ENCODE results near the gene PAX2.
A peak's percentile ranks its signal among the peaks of the same experiment; 100 is the strongest.

PAX2 gene

DNA sequence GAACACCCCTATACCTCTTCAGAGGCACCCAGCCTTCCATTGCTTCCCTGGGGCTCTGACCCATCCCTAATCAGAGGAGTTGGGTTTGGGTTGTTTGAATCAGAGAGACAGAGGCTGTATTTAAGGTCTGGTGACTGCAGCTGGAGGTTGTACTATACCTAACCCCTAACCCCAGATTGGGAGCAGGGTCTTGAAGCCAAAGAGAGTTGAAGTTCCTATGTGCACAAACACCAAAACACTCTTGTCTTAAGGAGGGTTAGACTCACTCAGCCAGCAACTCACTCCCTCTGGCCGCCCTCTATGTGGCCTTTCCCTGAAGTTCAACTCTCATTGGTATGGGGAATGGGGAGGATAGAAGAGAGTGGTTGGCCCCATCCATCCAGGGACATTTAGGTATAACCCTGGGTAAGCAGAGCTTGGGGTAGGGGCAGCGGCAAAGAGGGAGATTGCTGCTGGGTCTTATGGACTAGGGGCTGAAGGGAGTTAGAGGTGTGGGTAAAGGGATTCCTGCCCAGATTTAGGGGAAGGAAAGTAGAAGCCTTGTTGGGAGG is 80.0 kb downstream of the PAX2 start:
- DNase-seq, result peak; percentile 37

DNA sequence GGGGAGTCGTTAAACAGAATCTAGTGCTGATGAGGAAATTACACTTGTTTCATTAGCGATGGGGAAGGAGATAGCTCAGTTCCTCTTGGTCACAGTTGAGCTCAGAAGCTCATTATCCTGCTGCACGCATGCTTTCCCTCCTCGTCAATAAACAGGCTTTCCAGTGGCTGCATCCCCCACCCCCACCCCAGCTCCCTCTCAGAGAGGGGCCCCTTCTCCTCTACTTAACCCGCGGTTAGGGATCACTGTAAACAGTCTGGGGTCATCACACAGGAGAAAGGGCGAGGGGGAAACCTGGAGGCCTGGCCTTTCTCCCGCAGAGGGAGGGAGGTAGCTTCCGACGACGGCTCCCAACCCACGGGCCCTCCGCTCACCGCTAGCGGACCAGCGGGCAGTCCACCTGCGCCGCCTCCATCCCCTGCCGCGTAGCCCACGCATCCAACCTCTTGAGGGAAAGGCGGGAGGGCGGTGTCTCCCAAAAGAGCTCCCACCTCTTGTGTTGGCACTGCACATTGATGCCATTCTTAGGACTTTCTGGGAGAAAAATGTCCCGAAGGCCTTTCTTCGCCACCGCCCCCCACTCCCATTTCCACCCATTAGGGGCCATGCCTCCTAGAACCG is 80.8 kb downstream of the PAX2 start:
- DNase-seq, result peak; percentile 73

DNA sequence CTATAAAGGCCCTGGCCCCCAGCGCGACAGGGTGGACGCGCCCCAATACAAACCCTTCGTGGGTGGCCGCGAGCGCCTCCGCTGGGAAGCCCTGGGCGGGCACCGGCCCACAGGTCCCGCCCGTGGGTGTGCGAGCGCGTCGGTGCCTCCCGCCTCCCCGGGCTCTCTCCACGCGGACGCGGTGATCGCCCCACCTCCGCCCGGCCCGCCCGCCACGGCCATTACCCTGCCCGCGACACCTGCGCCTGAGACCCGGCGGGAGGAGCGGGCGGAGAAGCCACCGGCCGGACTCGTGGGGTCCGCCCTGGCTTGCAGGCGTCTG is 81.2 kb downstream of the PAX2 start:
- DNase-seq, result no peak

DNA sequence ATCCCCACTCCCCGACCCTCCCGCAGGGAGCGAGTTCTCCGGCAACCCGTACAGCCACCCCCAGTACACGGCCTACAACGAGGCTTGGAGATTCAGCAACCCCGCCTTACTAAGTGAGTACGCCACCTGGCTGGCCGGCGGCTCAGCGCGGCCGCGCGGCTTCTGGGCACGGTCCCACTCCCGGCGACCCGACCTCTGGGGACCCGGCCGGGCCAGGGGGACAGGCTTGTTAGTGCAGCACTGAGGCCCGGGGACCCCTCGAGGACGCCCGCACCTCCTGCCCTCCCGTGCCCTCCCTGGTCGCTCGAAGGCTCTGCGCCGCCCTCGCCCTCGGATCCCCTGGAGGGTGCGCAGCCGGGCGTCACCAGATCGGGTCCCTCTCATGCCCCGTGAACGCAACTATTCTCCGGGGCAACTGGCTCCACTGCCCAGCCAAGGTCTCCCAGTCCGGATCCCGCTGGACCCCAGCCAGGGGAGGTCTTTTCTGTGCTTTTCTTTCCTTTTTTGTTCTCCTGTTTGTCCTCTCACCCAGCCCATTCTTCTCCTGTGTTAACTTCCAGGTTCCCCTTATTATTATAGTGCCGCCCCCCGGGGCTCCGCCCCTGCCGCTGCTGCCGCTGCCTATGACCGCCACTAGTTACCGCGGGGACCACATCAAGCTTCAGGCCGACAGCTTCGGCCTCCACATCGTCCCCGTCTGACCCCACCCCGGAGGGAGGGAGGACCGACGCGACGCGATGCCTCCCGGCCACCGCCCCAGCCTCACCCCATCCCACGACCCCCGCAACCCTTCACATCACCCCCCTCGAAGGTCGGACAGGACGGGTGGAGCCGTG is 81.8 kb downstream of the PAX2 start:
- peak; percentile 78 for DNase-seq

DNA sequence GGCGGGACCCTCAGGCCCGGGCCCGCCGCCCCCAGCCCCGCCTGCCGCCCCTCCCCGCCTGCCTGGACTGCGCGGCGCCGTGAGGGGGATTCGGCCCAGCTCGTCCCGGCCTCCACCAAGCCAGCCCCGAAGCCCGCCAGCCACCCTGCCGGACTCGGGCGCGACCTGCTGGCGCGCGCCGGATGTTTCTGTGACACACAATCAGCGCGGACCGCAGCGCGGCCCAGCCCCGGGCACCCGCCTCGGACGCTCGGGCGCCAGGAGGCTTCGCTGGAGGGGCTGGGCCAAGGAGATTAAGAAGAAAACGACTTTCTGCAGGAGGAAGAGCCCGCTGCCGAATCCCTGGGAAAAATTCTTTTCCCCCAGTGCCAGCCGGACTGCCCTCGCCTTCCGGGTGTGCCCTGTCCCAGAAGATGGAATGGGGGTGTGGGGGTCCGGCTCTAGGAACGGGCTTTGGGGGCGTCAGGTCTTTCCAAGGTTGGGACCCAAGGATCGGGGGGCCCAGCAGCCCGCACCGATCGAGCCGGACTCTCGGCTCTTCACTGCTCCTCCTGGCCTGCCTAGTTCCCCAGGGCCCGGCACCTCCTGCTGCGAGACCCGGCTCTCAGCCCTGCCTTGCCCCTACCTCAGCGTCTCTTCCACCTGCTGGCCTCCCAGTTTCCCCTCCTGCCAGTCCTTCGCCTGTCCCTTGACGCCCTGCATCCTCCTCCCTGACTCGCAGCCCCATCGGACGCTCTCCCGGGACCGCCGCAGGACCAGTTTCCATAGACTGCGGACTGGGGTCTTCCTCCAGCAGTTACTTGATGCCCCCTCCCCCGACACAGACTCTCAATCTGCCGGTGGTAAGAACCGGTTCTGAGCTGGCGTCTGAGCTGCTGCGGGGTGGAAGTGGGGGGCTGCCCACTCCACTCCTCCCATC is 82.7 kb downstream of the PAX2 start:
- peak; percentile 80 for DNase-seq

DNA sequence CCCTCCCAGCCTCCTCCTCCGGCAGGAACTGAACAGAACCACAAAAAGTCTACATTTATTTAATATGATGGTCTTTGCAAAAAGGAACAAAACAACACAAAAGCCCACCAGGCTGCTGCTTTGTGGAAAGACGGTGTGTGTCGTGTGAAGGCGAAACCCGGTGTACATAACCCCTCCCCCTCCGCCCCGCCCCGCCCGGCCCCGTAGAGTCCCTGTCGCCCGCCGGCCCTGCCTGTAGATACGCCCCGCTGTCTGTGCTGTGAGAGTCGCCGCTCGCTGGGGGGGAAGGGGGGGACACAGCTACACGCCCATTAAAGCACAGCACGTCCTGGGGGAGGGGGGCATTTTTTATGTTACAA is 83.3 kb downstream of the PAX2 start:
- peak; percentile 59 for DNase-seq

DNA sequence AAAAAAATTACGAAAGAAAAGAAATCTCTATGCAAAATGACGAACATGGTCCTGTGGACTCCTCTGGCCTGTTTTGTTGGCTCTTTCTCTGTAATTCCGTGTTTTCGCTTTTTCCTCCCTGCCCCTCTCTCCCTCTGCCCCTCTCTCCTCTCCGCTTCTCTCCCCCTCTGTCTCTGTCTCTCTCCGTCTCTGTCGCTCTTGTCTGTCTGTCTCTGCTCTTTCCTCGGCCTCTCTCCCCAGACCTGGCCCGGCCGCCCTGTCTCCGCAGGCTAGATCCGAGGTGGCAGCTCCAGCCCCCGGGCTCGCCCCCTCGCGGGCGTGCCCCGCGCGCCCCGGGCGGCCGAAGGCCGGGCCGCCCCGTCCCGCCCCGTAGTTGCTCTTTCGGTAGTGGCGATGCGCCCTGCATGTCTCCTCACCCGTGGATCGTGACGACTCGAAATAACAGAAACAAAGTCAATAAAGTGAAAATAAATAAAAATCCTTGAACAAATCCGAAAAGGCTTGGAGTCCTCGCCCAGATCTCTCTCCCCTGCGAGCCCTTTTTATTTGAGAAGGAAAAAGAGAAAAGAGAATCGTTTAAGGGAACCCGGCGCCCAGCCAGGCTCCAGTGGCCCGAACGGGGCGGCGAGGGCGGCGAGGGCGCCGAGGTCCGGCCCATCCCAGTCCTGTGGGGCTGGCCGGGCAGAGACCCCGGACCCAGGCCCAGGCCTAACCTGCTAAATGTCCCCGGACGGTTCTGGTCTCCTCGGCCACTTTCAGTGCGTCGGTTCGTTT is 83.9 kb downstream of the PAX2 start:
- peak; percentile 65 for DNase-seq

DNA sequence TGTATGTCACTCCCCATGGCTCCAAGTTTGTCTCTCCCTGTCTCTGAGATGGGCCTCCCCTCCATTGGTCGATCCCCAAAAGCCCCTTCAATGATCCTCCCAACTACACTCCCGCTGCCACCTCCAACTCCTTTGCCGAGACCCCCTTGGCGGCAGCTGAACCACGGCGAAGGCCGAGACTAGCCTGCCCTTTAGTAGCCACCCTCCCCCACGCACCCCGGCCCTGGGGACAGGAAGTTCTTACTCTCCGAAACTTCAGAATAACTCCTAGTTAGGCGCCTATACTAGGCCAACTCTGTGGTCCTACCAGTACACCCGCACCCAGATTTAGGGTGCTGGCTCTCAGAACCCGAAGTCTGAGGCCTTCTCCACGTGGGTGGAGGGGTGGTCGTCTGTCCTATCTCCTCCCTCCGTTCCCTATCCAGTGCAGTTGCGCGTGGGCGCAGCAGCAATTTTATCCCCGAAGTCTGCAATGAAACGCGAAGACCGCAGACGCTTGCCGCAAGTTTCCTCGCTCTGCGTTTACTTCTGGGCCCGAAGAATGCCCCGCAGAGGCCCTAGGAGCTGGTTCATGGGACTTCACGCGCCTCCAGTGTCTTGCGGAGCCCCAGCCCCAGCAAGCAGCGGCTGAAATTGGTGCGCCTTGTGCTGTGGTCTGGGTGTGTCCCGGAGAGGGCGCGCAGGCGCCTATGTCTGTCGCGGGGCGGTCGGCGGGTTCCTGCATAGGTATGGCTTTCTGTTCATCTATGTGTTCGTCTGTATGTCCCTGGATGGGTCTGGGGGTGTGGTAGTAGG is 84.7 kb downstream of the PAX2 start:
- DNase-seq, result peak; percentile 32

DNA sequence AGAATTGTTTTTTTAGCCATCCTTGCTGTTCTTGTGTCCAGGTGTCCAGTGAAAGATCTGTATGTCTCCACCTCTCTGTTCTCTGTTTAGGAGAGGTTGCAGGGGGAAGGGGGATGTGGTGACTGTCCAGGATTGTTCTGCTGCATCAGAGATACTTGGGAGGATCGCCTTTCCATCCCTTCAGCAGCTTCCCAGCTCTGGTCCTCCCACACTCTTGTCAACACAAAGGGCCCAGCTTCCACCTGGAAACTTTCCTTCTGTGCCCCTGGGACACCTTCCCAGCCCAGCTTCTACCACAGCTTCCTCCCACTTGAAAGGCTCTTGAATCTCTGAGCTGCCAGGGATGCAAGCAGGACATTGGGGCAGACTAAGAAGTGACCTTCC is 85.3 kb downstream of the PAX2 start:
- DNase-seq, result no peak

DNA sequence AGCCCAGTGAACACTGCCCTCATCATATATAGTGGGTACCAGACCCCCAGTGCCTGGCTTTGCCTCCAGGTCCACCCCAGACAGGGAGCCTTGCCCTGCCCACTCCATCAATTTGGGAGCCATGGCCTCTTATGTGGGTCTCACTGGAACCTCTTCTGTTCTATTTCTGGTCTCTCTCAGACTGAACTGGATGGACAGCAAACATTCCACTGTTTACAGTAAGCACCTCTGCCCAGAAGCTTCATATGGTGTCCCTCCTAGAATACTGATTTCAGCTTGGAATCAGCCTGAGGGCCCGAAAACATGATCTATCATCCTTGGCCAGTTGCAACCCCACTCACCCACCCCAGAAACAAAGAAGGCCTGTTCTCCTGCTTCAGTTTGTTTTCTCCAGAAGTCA is 86.4 kb downstream of the PAX2 start:
- no peak for DNase-seq

DNA sequence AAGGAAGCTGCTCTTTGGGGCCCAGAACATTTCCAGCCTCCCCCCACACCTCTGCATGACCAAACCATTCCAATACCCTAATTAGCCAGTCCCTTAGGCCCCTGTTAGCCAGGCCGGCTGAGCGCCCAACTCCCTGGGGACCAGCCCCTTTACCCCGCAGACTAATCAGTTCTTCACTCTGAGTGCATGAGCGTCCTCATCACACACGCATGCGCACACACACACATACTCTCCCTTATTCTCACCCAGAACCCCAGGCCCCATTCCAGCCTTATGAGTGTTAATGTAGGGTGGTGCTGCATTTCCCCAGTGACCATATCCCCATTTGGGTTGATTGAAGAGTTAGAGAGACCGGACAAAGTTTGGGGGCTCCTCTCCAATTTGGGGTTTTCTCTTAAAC is 90.4 kb downstream of the PAX2 start:
- DNase-seq, result no peak

DNA sequence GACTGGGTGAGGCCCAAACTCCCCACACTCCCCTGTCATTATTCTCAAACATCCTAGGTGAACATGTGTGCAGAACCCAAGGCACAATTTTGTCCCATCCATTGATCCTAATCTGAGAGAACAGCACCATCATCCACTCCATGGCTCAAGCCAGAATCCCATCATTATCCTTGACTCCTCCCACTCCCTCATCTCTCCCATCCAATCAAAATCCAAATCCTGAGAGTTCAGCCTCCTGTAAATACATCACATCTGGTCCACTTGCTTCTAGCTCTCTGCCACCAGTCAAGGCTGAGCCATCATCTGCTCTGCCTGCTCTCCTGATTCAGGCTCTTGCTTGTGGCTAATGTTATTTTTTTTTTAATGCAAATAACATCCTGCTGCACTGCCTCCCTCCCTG is 91.5 kb downstream of the PAX2 start:
- peak; percentile 45 for DNase-seq

DNA sequence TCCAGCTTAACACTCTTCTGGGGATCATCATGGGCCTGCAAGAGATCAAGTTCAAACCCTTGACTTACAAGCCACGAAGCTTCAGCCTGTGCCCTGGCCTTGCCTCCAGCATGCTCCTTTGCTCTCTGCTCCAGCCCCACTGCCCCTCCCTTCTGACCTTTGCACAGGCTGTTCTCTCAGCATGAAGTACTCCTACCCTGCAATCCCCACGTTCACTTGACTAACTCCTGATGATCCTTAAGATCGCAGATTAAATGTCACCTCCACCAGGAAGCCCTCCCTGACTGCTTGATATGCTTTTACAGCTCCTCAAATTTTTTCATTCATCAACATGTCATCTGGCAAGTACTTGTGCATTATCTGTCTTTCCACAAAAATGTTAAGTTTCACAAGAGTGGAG is 91.9 kb downstream of the PAX2 start:
- DNase-seq, result no peak

DNA sequence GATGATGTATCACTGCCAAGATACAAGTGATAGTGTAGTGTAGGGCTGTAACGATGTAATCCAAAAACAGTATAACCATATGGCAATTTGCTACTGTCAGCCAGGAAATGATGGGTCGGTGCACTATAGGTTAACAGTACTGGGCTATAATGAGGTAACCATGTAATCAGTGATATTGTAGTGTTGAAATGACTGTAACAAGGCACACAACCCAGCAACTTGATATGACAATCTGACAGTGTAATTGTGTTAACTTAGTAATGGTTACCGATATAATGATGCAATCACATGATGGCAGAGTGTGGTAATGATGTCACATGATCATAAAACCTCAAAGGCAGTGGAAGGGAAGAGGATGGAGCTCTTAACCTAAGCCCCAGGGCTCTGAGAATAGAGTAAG is 93.6 kb downstream of the PAX2 start:
- no peak for DNase-seq

DNA sequence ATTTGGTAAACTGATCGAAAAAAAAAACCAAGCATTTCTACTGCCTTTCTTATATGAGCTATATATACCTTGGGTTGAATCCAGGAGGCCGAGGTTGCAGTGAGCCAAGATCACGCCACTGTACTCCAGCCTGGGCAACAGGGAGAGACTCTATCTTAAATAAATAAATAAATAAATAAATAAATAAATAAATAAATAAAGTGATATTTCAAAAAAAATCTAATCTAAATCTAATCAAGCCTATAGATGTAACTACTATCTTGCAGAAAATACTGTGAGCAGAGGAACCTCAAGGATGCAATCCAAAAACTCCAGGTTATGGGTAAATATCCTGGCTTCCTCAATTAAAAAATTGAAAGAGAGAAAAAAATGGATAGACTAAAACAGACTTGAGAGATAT is 96.1 kb downstream of the PAX2 start:
- no peak for DNase-seq

DNA sequence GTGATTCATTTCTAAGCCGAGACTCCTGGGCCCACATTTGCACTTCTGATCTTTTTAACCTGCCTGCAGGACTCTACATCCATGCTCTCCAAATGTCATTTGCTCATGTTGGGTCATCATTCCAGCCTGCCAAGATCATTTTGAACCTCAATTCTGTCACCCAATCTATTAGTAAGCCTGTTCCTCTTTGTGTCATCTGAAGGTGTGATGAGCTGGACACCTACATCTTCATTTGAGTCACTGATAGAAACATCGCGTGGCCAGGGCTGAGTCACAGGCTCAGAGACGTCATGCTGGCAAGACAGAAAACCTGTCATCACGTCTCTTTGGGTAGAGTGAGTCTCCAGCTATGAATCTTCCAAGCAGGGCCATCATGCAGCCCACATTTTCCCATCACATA is 102.1 kb downstream of the PAX2 start:
- no peak for DNase-seq

DNA sequence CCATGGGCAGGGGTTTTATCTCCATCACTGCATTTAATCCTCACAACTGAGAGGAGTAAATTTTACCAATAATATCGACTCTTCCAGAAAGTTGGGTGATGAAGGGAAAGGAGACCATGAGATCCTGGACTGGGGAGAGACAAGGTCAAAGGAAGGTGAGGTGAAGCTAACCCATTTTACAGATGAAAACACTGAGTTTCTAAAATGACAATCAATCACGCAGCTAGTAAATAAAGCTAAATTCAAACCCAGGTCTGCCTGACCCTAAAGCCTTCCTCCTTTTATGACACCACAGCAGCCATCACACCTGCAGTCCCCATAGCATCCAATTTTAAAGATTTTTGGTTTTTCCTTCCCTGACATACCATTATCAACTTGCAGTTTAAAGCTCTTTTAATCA is 103.4 kb downstream of the PAX2 start:
- DNase-seq, result no peak

DNA sequence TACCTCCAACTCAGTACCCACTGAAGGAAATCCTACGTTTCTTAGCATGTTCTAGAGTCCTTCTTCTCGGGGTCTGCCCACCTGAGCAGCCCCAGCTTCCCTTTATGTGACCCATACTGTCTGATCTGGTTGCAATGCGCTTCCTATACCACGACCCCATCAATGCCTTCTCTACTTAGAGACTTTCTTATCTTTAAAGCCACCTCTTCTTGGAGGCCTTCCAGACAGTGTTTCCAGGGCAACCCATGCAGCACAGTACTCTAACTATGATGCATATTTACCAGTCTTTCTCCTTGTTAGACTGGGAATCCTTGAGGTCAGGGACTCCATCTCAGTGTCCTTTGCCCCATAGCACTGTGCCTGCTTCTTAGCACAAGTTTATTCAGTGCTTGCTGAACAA is 112.9 kb downstream of the PAX2 start:
- no peak for DNase-seq

DNA sequence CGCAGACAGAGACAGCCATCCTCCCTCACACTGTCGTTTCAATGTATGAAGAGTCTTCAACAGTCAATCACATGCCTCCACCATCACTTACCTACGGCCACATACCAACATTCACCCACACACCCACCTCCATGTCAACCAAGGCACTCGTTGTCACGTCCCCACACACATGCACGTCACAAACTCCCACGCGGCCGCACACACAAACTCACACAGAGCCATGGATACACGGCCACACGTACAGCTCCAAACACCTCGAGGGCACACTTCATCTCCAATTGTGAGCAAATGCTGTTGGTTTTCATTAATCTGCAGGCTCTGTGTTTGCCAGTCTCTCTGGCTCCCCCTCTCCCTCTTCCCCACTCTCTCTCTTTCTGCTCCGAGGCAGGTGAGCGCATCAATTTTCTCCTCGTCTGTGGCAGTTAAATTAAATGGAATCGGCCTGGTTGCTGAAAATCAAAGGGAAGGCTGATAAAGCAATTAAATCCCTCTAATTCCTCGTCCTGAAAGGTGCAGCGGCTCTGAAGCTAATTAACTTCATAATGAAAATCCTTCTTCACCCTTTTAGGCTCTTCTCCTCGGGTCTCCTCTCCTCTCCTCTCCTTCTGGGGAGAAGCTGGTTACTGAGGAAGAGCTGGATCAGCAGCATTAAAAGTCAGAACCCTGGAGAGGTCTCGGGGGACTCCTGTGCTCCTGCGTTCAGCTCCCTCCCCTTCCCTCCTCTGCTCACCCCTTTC is 113.5 kb downstream of the PAX2 start:
- no peak for DNase-seq

DNA sequence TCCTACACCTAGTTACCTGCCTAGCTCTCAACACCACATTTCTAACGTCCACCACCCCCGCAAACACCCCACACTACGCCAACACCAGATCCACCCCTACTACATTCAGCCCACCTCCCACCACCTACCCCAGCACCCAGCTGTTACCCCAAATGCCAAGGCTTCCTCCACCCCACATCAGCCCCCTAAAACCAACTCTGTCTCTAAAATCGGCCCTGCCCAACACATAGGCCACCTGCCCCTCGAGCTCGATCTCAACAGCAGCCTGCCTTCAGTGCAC is 114.0 kb downstream of the PAX2 start:
- no peak for DNase-seq

DNA sequence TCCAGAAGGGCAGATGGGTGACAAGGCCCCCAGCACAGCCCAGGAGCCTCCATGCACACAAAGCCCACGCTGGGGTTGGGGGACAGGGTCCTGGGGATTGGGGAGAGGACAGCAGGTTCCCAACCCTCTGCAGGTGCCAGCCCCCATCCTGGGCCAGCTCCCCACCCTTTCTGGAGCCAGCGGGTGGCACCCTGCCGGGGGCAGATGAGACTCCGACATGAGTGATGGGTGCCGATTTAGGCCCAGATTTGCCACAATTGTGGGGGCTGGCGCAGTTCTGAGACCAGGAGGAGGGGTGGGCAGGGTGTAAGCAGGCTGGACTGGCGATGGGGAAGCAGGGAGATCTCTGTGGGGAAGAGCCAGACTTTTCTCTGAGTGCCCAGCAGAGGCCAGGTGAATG is 118.1 kb downstream of the PAX2 start:
- DNase-seq, result no peak

Data from eye (tissue), 1 donor.